HG02610 (cell line): ENCODE results near the gene CAPZA1.

Source experiments
- ATAC-seq: cut with Tn5 transposase; IDR thresholded peaks from one replicate; pipeline ENCODE4 v1.9.1; 2021; ENCODE audit warnings: mild to moderate bottlenecking, moderate library complexity; ENCODE audit not compliant: unreplicated experiment

The CAPZA1 gene

GRCh38 chr1:112713466-112714312 lies 94.1 kb downstream of the CAPZA1 start:
- ATAC-seq, result no peak

- peak; percentile 6 for ATAC-seq
Measured at GRCh38 chr1:112714313-112715263, 95.0 kb downstream of the CAPZA1 start.

- peak; percentile 73 for ATAC-seq
Measured at GRCh38 chr1:112715264-112716053, 95.8 kb downstream of the CAPZA1 start, which contains the start of gene PPM1J. TSS of gene PPM1J (minus strand) at chr1:112715332. CDS start at chr1:112715301, 31 bp downstream.

- ATAC-seq, result peak; percentile 41
Measured at GRCh38 chr1:112716133-112716720, 96.6 kb downstream of the CAPZA1 start.

GRCh38 chr1:112717263-112717873 lies 97.7 kb downstream of the CAPZA1 start:
- ATAC-seq, result no peak

- ATAC-seq, result no peak
Measured at GRCh38 chr1:112718691-112719418, 99.2 kb downstream of the CAPZA1 start.

GRCh38 chr1:112719706-112720105 lies 100.1 kb downstream of the CAPZA1 start:
- ATAC-seq, result no peak

- no peak for ATAC-seq
Measured at GRCh38 chr1:112720800-112721199, 101.2 kb downstream of the CAPZA1 start.
